Left kidney (tissue), 8 donors: ENCODE measurements around the gene RPS6KB2. TPM values are rescaled to one million over a fixed set of nuclear protein-coding genes. Genes with fewer than 3 reads are reported as not detected.

Experiments used
- DNase-seq: peaks from one replicate; pipeline ENCODE4 v3.0.0-alpha.2; 2013
- long read RNA-seq, 8 donors: transcript quantifications; one replicate each; lab custom pipeline, GENCODE V29; 2026
- polyA plus RNA-seq: library from polyadenylated mRNA; unstranded; fragments of 120-200 nt; gene quantifications from one replicate; pipeline ENCODE4 v1.2.1, GENCODE V29; 2013; ENCODE audit not compliant: insufficient read length

The RPS6KB2 gene
- 40.4 TPM for polyA plus RNA-seq
- long read RNA-seq, donor 1, transcript RPS6KB2-201 (15 exons, 1,733 nt) = major isoform, 6 of 7 reads
- long read RNA-seq, donor 1, partial matches to known transcripts = 0 of 7 reads
- long read RNA-seq, donor 1, other reads (novel, unspliced or antisense) = 0 of 7 reads
- long read RNA-seq, donor 2, transcript RPS6KB2-201 (15 exons, 1,733 nt) = major isoform, 8 of 8 reads
- long read RNA-seq, donor 2, partial matches to known transcripts = 0 of 8 reads
- long read RNA-seq, donor 2, other reads (novel, unspliced or antisense) = 0 of 8 reads
- long read RNA-seq, donor 3, transcript RPS6KB2-201 (15 exons, 1,733 nt) = major isoform, 5 of 5 reads
- long read RNA-seq, donor 3, partial matches to known transcripts = 0 of 5 reads
- long read RNA-seq, donor 3, other reads (novel, unspliced or antisense) = 0 of 5 reads
- long read RNA-seq, donor 4 = 0 reads
- long read RNA-seq, donor 5, transcript RPS6KB2-201 (15 exons, 1,733 nt) = major isoform, 15 of 16 reads
- long read RNA-seq, donor 5, partial matches to known transcripts = 0 of 16 reads
- long read RNA-seq, donor 5, other reads (novel, unspliced or antisense) = 0 of 16 reads
- long read RNA-seq, donor 6, transcript RPS6KB2-201 (15 exons, 1,733 nt) = major isoform, 10 of 20 reads
- long read RNA-seq, donor 6, partial matches to known transcripts = 10 of 20 reads
- long read RNA-seq, donor 6, other reads (novel, unspliced or antisense) = 0 of 20 reads
- long read RNA-seq, donor 7, partial matches to known transcripts = 0 of 4 reads
- long read RNA-seq, donor 7, other reads (novel, unspliced or antisense) = 0 of 4 reads
- long read RNA-seq, donor 8, partial matches to known transcripts = 0 of 3 reads
- long read RNA-seq, donor 8, other reads (novel, unspliced or antisense) = 0 of 3 reads

DNA sequence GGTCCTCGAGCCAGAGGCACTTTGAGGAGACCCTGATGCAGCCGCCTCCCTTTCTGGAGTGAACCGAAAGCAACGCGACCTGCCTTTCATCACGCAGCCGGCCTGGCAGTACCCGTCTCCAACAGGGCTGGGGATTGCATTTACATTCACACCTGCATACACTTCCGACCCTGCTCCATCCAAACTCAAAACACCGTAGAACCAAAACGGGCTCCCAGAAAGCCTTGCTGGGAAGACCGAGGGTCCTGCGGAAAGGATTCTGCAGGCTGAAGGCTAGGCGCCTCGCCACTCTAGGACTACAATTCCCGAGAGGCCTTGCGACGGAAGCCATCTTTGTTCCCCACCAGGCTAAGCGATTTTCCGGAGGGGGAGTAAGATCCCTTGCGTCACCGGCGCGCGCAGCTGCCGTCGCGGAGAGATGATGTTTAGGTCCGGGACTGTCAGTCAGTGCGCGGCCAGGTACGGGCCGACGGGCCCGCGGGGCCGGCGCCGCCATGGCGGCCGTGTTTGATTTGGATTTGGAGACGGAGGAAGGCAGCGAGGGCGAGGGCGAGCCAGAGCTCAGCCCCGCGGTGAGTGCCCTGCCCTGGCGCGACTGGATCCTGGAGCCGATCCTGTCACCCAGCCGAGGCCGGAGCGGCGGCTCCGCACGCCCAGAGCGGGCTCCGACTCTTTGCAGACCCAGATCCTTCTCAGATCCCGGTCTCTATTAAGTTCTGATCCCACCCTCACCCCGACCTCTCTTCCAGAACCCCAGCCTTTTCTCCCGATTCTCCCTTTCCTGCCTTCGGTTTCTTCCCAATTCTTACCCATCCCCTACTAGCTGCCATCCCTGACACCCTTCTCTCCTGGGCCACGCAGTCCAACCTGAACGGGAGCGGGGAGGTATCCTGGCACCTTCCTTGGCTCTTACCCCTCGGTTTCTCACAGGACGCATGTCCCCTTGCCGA lies at the start of gene RPS6KB2:
Gene RPS6KB2 (plus strand): TSS at position 443 of the 950 bp plus-strand sequence. CDS start 52 bp downstream, at position 495.
- DNase-seq = peak; percentile 99

DNA sequence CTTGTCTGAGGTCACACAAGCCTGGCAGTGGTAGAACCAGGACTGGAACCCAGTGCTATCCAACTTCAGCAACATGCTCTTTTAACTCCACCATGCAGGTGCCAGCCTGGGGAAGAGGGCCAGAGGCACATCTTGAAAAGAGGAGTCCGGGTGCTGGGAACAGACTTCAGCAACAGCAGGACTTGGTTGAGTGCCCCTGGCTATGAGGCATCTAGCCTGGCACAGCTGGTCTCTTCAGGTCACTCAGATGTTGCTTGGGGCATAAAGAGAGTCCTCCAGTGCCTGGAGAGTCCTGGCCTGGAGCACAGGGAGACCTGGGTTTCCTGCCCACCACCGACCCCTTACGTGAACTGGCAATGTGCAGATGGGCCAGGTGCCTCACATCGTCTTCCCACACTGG lies 49.8 kb upstream of the RPS6KB2 start:
- DNase-seq = no peak

DNA sequence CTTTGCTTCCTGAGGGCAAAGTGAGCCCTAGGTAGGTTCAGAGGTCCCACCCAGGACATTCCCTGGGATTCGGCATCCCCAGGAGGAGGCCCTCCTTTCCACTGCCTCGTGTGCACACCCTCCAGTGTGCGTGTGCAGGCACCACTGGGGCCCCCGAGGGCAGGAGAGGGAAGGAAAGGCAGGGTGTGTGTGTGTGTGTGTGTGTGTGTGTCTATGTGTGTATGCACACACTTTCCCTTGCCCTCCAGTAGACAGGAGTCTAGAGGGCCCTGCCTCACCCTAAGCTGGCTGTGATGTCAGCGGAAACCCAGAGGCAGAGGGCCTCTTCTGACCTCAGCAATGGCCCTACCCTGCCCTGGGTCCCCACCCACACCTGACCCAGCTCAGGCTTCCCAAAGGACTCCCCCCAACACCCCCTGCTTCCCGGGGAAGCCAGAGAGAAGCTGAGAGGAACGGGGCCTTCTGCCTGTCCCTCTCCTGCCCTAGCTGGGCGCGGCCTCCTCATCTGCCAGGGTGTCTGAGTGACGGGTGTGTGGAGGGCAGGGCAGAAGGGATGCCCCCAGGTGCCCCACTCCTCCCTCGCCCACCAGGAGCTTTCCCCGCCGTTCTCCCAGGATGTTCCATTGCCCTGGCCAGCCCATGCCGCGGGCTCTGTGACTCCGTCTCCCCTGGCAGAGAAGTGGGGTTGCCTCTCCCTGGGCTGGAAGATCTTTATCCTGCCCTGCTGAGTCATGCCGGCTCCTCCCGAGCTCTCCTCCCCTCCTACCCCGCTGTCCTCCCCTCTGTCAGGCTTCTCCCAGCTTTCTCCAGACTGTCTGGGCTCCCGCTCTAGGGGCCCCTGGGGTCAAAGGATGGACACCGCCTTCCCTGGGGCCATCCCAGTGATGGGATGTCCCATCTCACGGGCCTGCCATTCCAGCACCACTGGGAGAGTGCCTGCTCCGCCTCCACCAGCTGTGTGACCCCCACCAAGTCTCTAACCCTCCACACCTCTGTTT lies 48.9 kb upstream of the RPS6KB2 start:
- no peak for DNase-seq

DNA sequence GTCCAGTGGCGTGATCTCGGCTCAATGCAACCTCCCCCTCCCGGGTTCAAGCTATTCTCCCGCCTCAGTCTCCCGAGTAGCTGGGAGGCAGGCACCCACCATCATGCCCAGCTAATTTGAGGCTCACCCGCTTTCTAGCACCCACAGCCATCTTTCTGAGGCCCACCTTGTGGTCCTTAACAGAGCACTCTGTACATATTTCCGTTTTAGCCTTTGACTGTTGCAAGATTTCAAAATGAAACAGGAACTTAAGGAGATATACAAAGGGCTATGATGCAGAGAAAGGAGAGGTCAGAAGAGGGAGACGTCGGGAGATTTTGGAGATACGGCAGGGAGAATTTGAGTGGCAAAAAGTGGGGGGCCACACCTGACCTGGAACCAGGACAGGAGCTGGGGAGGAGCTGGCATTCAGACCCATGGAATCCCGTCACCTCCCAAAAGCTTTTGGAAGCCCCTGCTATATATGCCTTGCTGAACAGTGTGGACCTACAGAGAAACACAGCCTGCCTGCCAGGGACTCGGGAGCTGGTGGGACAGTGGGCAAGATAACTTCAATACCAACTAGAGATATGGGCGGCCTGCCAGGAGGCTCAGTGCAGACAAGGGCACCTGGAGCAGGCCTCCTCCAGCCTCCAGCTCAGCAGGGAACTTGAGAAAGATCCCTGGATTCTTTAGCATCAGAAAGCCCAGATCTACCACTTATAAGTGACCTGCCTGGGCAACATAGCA lies 46.9 kb upstream of the RPS6KB2 start:
- no peak for DNase-seq

DNA sequence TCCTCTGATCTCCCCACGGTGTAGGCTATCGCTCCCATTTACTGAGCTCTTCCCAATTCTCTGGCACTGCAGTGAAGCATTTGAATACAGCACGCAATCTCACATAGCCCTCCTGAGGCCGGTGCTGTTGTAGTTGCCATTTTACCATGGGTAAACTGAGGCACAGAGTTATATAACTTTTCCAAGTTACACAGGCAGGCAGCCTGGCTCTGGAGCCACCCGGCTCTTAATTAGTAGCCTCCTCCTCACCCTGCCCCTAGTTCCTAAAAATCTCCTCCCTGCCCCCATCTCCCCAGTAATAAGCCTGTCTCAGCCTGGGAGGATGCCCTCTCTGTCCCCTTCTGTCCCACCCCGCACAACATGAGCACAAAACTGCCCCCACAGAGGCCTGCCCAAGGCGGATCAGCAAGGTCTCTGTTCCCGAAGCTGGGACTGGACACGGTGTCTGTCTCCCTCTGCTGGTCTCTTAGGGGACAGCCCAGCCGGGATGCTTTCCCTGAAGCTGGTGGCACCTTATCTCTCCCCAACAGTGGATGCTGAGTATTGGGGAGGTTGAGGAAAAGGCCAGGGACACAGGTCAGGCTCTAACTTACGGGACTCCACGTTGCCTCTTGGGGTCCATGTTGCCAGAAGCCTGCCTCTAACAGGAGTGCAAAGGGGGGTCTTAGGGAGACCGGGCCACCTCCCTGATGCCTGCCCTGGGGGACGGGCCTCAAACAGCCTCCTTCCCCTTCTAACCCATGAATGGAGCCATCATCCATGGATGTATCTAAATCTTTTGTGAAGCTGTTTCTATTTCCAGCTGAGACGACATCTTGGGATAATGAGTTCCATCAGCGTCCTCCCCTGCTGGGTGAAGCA lies 45.8 kb upstream of the RPS6KB2 start:
- DNase-seq = peak; percentile 68

DNA sequence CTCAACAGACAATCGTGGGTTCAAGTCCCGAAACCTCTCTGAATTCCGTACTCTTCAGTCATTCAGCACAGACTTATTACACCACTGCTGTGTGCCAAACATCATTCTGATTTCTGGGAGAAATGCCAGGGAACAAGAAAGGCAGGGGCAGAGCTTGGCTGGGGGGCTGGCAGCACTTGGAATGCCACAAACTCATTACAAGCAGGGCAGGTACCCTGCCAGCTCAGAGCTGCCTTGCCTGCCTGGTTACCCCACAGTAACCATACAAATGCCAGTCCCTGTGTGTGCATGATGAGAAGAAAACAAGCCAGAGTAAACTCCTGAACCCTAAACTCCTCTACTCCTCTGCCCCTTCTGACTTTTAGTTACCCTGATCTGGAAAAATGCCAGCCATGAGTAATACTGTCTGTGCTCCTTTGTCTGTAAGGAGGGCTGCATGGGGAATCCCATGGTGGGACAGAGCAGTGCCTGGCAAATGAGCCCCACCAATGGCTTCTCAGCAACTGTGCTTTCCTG lies 43.4 kb upstream of the RPS6KB2 start:
- no peak for DNase-seq

DNA sequence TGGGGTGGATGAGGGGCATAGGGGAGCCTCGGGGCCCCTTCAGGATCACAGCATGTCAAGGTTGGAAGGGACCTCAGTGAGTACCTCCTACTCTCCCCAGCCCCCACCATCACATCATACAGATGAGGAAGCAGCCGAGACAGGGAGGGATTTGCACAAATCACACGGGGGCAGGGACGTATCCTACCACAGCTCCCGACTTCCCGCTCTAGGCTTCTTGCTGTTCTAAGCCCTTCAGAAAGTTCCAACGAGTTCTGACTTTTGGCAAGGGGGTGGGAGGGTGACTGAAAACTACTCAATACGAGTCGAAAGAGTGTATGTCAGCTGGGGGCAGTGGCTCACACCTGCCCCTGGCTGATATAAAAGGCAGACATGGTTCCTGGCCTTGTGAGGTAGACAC lies 41.2 kb upstream of the RPS6KB2 start:
- no peak for DNase-seq

DNA sequence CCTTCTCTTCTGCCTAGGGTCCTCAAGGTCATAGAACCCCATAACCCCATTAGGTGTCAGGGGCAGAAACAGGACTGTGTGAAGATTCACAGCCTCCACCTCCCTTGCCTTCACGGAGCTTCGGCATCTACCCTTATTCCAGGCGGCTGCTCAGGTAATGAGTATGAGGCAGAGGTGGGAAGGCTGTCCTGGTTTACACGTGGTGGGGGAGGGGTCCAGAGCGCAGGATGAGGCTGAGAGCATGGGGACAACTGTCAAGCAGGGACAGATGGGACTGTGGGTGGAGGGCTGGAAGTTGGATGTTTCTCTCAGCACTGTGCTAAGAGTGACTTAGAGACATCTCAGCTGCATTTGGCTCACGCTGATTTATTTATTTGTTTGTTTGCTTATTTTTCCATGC lies 40.8 kb upstream of the RPS6KB2 start:
- no peak for DNase-seq

DNA sequence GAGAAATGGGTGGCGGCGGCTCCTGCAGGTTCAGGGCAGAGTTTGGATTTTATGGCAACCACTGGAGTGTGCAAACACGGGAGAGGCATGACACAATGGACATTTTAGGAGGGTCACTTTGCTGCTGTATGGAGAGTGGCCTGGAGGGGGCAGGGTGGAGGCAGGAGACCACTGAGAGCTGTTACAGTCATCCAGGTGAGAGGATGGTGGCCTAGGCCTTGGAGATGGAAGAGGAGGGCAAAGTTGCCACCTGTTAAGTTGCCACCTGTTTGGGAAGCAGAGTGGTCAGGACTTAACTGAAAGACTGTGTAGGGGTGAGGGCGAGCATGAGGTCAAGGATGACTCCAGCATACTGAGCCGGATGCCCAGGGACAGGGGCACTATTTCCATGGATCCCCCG lies 38.8 kb upstream of the RPS6KB2 start:
- DNase-seq = peak; percentile 57

DNA sequence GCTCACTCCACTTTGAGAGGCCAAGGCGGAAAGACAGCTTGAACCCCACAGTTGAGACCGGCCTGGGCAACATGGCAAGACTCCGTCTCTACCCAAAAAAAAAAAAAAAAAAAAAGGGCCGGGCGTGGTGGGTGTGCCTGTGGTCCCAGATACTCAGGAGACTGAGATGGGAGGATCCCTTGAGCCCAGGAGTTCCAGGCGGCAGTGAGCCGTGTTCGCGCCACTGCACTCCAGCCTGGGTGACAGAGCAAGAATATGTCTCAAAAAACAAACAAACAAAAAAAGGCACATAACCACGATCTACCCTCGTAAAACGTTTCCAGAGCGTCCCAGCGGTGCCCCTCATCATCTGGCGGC lies 37.4 kb upstream of the RPS6KB2 start:
- DNase-seq = no peak

DNA sequence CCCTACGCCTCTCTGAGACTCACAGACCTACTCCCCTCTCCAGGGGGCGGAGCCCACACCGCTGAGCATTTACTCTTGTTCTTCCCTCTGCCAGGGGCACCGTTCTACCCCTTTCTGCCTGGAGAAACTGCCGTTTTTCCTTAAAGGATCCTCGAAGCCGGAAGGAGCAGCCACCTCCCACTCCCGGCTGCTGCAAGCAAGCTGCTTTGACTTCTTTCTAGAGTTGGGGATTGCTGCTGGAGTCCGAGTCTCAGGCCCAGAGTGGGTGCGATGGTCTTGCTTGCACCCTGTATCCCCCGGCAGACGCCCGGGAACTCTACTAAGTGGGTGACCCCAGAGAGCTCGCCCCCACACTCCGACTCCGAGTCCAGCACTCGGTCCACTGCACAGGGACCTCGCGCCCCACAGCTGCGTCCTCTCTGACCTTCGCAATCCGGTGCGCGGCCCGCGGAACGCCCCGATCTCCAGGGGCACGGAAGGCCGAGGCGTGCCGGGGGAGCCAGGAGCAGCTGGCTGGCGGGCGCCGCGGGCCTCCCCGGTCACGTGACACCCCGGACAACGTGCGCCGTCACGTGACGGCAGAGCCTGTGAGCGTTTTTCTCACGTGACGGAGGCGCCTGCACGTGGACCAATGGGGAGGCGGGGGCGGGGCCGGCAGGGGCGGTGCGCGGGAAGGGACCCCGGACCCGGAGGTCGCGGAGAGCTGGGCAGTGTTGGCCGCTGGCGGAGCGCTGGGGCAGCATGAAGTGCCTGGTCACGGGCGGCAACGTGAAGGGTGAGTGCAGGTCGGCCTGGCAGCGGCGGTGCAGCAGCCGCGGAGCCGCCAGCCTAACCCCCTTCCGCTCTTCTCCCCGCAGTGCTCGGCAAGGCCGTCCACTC lies 36.8 kb upstream of the RPS6KB2 start, which contains the start of gene RAD9A:
Gene RAD9A (plus strand): TSS at position 683 of the 879 bp plus-strand sequence. CDS start 59 bp downstream, at position 742.
- peak; percentile 93 for DNase-seq

DNA sequence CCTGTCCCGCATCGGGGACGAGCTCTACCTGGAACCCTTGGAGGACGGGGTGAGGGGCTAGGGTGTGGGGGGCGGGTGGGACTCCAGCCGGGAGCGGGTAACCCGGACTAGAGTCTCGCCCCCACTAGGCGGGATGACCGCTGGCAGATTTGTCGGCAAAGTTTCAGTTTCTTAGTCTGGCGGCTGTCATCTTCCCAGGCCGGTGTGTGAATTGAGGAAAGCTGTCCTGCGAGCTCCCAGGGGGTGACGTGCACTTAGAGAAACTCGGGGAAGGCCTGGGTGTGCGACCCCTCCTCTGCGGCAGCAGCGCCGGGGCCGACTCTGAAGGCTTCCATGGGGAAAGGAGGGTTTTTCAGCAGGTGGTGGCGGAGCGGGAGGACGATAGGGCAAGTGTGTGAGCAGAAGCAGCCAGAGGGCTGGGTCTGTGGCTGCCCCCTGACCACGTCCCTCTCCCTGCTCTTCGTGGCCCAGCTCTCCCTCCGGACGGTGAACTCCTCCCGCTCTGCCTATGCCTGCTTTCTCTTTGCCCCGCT lies 36.0 kb upstream of the RPS6KB2 start:
- DNase-seq = no peak

DNA sequence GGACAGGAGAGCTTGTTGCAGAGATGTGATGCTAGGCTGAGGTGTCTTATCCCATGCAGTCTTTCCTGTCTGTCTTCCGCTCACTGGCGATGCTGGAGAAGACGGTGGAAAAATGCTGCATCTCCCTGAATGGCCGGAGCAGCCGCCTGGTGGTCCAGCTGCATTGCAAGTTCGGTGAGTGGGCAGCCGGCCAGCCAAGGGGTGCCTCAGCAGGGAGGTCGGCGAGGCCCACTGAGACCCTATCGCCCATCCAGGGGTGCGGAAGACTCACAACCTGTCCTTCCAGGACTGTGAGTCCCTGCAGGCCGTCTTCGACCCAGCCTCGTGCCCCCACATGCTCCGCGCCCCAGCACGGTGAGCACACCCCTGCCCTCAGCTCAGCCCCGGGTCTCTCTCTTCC lies 34.9 kb upstream of the RPS6KB2 start:
- DNase-seq = no peak

DNA sequence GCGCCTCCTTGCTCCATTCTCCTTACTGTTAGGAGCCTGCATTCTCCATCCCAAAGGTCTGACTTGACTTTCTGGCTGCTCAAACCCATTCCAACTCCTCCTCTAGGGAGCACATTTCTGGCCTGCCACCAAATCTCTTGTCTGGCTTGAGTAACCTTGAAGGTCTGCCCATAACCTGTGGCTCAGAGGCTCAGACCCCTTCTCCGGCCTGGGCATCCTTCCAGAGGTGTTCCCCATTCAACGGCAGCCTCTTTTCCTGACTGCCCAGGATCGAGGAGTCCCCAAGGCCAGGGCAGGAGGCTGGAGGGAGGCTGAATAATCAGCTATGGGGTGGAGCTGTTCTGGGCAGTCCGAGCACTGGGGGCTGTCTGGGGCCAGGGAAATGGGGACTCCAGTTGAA lies 34.3 kb upstream of the RPS6KB2 start:
- DNase-seq = no peak

DNA sequence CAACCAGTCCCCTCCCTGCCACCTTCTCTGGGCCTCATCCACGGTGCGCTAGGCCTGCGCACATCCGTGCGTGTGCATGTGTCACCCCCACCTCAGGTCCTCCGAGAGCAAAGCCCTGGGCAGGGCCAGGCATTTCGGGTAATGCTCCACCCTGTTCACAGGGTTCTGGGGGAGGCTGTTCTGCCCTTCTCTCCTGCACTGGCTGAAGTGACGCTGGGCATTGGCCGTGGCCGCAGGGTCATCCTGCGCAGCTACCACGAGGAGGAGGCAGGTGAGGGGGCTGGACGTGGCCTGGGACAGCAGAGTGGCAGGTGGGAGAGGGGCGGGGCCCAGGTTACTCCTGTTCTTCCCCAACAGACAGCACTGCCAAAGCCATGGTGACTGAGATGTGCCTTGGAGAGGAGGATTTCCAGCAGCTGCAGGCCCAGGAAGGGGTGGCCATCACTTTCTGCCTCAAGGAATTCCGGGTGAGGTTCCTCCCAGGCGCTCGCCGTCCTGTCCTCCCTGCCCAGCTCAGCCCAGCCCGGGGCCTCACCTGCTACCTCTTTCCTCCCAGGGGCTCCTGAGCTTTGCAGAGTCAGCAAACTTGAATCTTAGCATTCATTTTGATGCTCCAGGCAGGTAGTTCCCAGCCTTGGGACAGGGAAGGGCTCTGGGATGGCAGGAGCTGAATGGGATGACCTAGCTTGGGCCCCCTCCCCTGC lies 32.6 kb upstream of the RPS6KB2 start:
- no peak for DNase-seq

DNA sequence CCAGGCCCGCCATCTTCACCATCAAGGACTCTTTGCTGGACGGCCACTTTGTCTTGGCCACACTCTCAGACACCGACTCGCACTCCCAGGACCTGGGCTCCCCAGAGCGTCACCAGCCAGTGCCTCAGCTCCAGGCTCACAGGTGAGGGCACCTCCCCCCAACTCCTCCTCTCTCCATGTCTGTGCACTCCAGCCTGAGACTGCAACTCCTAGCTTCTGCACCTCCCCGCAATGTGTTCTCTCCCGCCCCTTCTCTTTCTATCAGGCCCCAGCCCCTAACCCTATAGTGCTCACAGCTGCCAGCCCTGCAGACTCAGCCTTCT lies 32.1 kb upstream of the RPS6KB2 start:
- no peak for DNase-seq
